Mammary epithelial cell (primary cell): ENCODE results near the gene BRSK1.

ENCODE experiments used
- EZH2 ChIP-seq: IDR thresholded peaks from 2 replicates; pipeline ENCODE4 v1.6.1; 2012; ENCODE audit warnings: low read length, inconsistent platforms, borderline replicate concordance
- TF ChIP-seq, protein P1 (sequence below), 2 donors: IDR thresholded peaks in 1 of 2; conservative IDR thresholded peaks in 1 of 2; 2 replicates each; pipeline ENCODE4 v1.5.1; 2011 to 2012; ENCODE audit warnings: inconsistent platforms in 2 of 2, low read length in 2 of 2, mild to moderate bottlenecking in 2 of 2, control low read depth in 1 of 2, low read depth in 1 of 2; ENCODE audit not compliant: insufficient read depth in 1 of 2; ENCODE audit errors: extremely low read depth in 1 of 2

DNA sequence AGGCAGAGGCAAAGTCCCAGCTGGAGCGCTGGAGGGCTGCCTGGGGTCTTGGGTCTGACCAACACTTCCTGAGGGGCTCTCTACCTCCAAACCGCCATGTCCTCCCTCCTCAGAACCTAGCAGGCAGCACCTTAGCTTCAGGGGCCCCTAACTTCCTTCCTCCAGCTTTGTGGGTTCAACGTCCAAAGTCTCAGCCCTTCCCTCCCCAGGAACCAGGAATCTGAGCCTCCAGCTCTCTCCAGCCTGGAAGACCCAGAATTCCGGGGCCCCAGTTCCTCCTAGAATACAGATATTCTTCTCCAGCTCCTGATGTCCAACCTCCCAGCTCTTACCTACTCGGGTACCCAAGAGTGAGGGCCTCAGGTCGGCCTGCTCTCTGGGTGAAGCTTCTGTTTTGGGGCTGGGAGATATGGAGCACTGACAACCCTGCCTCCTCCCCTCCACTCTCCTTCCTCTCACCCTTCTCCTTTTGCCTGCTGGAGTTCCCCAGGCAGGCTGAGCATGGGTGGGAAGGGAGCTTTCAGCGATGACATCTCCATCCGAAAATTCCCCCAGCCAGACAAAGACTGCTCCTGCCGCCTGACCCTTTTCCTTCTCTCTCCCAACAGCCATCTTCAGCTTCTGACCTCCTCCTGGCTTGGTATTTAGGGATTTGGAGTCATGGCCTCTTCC, 37.8 kb downstream of the BRSK1 start:
- TF ChIP-seq, protein P1, sequence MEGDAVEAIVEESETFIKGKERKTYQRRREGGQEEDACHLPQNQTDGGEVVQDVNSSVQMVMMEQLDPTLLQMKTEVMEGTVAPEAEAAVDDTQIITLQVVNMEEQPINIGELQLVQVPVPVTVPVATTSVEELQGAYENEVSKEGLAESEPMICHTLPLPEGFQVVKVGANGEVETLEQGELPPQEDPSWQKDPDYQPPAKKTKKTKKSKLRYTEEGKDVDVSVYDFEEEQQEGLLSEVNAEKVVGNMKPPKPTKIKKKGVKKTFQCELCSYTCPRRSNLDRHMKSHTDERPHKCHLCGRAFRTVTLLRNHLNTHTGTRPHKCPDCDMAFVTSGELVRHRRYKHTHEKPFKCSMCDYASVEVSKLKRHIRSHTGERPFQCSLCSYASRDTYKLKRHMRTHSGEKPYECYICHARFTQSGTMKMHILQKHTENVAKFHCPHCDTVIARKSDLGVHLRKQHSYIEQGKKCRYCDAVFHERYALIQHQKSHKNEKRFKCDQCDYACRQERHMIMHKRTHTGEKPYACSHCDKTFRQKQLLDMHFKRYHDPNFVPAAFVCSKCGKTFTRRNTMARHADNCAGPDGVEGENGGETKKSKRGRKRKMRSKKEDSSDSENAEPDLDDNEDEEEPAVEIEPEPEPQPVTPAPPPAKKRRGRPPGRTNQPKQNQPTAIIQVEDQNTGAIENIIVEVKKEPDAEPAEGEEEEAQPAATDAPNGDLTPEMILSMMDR (conservative IDR thresholded peaks at IDR 0.05 in 1 of 2, IDR thresholded peaks at IDR 0.05 in 1 of 2; ENCODE audit: extremely low read depth in 1 of 2, insufficient read depth in 1 of 2, low read depth in 1 of 2, low read length in 2 of 2): no peak
- TF ChIP-seq EZH2: no peak
